HG03196 (cell line): Measurements from ENCODE around the gene KISS1R.
A peak's percentile ranks its signal among the peaks of the same experiment; 100 is the strongest.

Experiments
- ATAC-seq: cut with Tn5 transposase; IDR thresholded peaks from one replicate; pipeline ENCODE4 v1.9.1; 2021; ENCODE audit not compliant: unreplicated experiment

Gene KISS1R

GRCh38 chr19:919199-920050 is 2.3 kb downstream of the KISS1R start:
- no peak for ATAC-seq

- ATAC-seq, result no peak
Observed at GRCh38 chr19:920051-920864, 3.1 kb downstream of the KISS1R start.

- peak; percentile 1 for ATAC-seq
Observed at GRCh38 chr19:924553-925086, 7.5 kb downstream of the KISS1R start.

- ATAC-seq, result peak; percentile 32
Observed at GRCh38 chr19:925087-925525, 8.0 kb downstream of the KISS1R start.

GRCh38 chr19:925526-926322 is 8.6 kb downstream of the KISS1R start, which contains the start of gene ARID3A:
ARID3A (plus strand) TSS chr19:926035; CDS start chr19:929529, 3,494 bp downstream.
- ATAC-seq, result peak; percentile 39

GRCh38 chr19:926323-926588 is 9.1 kb downstream of the KISS1R start:
- ATAC-seq, result no peak

GRCh38 chr19:926589-927350 is 9.6 kb downstream of the KISS1R start:
- ATAC-seq, result no peak

- no peak for ATAC-seq
Observed at GRCh38 chr19:927351-927779, 10.2 kb downstream of the KISS1R start.

GRCh38 chr19:927780-928401 is 10.8 kb downstream of the KISS1R start:
- no peak for ATAC-seq

GRCh38 chr19:928471-929202 is 11.5 kb downstream of the KISS1R start:
- ATAC-seq, result no peak

- ATAC-seq, result no peak
Observed at GRCh38 chr19:929203-929890, 12.2 kb downstream of the KISS1R start.

GRCh38 chr19:929891-930258 is 12.7 kb downstream of the KISS1R start:
- ATAC-seq, result no peak

- no peak for ATAC-seq
Observed at GRCh38 chr19:931860-932647, 14.9 kb downstream of the KISS1R start.

- ATAC-seq, result no peak
Observed at GRCh38 chr19:932648-933552, 15.8 kb downstream of the KISS1R start.

- no peak for ATAC-seq
Observed at GRCh38 chr19:933553-933882, 16.4 kb downstream of the KISS1R start.

- no peak for ATAC-seq
Observed at GRCh38 chr19:934197-934840, 17.2 kb downstream of the KISS1R start.
